Medulla oblongata (tissue), 1 donor: ENCODE data around the gene MFAP3.
"Not testable (repeated sequence)": the region's sequence is repeated elsewhere in the genome, so short reads cannot be mapped to it uniquely, and the experiment has no call there.

ENCODE experiments used
- DNase-seq: peaks from one replicate; pipeline ENCODE4 v3.0.0-alpha.2; 2015; ENCODE audit errors: extremely low spot score

The MFAP3 gene

DNA sequence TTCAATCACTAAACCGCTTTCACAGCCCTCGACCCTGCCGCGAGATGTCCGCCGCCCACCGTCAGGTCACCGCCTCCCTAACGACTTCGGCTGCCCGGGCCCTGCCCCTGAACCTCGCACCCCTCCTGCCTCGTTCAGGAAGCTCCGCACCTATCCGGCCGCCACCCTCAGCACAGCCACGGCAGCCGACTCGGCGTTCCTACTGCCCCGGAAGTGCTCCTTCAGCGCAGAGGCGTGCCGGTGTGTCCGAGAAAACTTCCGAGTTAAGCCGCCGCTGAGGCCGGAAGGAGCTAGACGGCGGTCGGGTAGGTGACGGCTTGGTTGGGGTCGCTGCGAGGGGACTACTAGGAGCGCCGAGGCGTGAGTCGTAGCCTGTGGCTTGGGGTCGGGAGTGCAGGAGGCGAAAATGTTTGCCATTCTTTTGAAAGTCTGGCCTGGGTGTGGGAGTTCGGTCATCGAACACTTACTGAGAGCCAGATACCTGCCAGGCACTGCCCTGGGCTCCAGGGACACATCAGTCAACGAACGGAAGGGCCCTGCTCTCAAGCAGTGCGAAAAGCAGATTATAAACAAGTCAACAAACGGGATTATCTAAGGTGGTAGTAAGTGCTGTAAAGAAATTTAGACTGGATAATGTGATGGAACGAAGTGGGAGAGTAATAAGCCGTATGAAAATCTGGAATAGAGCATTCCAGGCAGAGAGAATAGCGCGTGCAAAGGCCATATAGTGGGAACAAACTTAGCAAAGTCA, at the start of gene MFAP3, which contains the start of gene FAM114A2:
Gene MFAP3 (plus strand): TSS at position 261 of the 751 bp plus-strand sequence. CDS start 10,756 bp downstream, outside the sequence.
Gene FAM114A2 (minus strand): TSS at position 204 of the 751 bp plus-strand sequence. CDS start 3,957 bp downstream, outside the sequence.
- peak; percentile 82 for DNase-seq

DNA sequence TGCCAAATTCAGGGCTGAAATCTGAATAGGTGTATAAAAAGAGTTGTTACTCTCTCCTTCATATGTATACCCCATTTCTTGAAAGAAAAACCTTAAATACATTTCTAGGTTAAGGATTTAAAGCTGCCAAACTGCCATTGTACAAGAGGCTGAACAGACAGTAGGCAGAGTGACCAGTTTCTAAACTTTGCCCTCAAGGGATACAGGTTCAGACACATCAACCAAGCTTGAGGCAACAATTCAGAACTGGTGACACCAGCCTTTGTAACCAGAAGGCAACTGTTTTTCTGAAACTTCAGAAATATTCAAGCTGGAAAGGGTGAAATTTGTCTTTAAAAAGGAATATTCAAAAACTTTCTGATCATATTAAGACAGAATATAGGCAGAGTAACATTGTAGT, 47.6 kb upstream of the MFAP3 start:
- DNase-seq: no peak

DNA sequence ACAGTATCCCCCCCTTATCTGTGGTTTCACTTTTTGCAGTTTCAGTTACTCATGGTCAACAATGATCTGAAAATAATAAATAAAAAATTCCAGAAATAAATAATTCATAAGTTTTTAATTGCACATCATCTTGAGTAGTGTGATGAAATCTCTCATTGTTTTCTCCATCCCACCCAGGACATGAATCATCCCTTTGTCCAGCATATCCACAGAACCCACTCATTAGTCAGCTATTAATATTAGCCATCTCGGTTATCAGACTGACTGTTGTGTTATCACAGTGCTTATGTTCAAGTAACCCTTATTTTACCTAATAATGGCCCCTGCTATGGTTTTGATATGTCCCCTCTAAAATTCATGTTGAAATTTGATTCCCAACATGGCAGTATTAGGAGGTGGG, 40.8 kb upstream of the MFAP3 start:
- no peak for DNase-seq

DNA sequence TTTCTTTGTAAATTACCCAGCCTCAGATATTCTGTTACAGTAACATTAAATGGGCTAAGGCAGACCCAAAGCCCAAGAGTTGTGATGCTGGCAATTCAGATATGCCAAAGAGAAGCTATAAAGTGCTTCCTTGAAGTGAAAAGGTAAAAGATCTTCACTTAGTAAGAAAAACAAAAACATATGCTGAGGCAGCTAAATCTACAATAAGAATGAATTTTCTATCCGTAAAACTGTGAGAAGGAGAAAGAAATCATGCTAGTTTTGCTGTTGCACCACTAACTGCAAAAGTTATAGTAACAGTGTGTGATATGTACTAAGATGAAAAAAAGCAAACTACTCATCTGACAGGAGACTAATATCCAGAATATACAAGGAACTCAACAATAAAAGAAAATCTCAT, 40.0 kb upstream of the MFAP3 start:
- no peak for DNase-seq

DNA sequence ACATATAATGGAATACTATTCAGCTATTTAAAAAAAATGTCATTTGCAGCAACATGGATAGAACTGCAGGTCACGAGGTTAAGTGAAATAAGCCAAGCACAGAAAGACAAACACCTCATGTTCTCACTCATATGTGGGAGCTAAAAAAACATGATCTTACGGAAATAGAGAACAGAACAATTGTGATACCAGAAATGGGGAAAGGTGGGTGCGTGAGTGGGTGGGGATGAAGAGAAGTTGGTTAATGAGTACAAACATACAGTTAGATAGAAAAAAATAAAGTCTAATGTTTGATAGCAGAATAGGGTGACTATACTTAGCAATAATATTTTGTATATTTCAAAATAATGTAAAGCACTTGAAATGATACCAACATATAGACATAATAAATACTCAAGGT, 38.8 kb upstream of the MFAP3 start:
- DNase-seq: no peak

DNA sequence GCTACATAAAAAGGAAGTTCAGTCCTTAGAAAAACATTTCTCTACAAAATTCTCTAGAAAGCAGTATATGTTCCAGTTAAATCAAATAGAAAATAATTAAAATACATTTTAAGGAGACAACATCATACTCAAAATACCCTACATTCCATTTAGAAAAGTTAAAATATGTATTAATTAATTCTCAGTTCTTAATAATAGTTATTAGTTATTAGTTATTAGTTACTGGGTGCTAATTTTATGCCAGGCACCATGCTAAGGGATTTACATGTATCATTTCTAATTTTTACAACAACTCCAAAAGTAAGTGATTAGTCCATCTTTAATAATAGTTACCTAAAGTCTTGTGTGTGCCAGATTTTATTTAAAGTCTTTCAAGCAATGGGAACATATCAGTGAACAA, 38.1 kb upstream of the MFAP3 start:
- DNase-seq: no peak

DNA sequence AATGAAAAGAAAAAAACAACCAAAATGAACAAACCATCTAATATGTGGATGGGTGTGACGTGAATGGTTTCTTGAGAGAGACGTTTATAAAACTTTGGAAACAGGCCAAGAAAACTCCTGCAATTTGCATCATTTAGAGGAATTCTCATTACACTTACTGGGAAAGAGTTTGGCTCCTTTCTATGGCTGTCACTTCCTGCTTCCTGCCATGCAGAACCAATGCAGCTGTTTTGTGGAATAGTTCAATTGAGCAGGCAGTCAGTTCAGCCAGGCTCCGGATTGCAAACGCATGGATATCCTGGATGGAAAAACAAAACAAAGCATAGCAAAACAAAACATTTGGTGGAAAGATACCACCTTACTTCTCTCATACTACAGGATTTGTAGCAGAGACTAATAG, 36.7 kb upstream of the MFAP3 start:
- DNase-seq: no peak

DNA sequence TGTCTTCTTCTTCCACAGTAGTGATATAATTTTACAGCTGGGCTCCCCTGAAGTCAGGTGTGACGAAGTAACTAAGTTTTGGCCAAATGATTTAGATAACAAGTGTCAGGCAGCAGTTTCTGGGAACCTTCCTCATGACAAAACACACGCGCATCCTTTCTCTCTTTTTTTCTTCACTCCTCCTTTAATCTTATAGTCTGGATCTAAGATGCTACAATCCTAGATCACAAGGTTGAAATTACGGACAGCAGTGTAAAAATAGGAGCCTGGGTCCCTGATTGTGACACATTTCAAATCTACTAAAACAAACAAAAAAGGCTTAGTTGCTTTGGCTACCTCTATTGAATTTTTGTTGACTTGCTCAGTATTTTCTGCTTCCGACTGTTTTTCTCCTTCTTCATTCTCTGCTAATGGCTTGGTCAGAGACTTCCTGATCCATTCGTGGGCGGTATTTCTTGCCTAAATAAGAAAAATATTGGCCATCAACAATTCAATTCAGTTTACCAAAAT, 36.2 kb upstream of the MFAP3 start:
- no peak for DNase-seq

DNA sequence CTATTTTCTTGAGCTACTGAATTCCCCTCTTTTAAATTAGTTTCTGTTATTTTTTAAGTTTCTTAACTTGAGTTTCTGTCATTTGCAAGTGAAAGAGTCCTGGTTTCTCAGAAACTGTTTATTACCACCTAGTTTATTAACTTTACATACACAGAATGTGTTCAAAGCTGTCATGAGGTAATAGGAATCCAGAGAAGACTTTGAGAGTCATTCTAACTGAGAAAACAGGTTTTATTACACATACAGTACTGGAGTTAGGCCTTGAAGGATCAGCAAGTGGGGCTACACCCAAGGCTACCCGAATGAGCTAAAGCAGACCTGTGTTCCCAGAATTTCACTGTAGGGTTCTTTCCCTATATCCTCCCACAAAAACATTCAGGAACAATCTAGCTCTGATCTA, 33.1 kb upstream of the MFAP3 start:
- DNase-seq: no peak

DNA sequence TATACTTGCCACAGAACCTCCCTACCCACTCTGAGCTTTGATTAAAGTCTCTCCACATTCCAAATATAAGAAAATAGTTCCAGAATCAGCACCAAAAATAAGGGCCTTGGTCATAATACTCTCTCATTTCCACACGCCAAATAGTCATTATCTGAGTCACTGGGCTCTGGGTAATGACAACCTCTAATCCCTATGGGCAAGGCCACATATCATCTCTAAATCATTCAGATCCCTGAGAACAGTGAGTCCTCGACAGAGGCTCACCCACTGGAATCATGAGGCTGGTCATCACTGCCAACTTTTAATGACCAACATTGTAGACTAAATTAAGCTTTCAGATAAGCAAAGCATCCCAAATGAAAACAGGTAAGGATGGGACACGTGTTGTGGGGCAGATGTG, 28.1 kb upstream of the MFAP3 start:
- DNase-seq: no peak

DNA sequence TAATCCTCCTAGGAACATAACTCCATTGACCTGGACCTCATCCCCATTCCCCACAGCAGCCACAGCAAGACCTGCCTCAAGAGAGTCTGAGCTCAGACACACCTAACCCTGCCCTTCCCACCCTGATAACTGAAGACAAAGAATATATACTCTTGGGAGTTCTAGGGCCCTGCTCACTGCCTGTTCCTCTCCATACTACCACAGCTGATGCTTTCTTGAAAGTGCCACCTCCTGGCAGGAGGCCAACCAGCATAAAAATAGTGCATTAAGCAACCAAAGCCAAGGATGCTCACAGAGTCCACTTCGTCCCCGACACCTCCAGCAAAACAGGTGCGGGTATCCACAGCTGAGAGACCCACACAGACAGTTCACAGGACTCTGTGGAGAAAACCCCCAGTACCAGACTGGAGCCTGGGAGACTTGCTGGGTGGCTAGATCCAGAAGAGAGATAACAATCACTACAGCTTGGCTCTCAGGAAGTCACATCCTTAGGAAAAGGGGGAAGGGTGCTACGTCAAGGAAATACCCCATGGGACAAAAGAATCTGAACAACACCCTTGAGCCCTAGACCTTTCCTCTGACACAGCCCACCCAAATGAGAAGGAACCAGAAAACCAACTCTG, 23.6 kb upstream of the MFAP3 start:
- no peak for DNase-seq

DNA sequence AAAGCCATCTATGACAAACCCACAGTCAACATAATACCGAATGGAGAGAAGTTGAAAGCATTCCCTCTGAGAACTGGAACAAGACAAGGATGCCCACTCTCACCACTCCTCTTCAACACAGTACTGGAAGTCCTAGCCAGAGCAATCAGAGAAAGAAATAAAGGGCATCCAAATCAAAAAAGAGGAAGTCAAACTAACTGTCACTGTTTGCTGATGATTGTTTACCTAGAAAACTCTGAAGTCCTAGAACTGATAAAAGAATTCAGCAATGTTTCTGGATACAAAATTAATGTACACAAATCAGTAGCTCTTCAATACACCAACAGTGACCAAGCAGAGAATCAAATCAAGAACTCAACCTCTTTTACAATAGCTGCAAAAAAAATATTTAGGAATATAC, 19.8 kb upstream of the MFAP3 start:
- not testable (repeated sequence) for DNase-seq

DNA sequence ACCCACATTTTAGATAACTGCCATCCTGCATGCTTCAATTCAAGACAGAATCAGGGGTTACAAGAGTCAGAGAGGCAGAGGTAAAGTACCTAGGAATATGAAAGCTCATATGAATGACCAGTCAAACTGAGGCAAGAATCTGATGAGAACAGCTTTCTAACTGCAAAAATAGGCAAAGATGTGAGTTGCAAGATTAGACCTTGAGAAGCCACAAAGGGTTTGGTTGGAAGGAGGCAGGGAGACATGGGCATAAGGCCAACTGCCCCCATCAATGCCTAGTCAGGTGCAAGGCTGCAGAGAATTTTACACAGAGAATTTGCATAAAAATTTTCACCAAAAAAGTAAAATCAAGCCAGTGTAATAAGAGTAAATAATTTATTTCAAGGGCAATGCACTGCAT, 12.8 kb upstream of the MFAP3 start:
- DNase-seq: no peak

DNA sequence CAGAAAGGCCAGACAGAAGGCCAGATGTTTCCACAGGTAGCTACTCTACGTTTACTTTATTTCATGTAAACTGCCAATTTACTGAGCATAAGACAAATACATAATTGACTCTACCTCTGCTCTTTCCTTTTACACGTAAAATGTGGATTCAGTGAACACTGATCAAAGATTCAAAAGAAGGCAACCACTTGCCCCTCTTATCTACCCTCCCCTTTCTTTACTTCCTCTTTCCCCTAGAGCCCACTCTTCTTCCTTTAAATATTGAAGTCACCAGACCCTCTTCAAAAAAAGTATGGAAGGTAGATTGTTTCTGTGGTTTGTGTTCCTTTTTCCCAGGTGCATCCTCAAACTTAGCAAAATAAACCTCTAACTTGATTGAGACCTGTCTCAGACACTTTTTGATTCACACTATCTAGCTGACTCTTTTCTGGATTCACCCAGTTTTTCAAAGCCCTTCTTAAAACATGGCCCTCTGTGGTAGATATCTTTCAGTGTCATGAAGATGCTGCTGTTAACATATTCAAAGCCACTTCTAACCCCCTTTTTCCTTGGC, 6.8 kb upstream of the MFAP3 start:
- no peak for DNase-seq

DNA sequence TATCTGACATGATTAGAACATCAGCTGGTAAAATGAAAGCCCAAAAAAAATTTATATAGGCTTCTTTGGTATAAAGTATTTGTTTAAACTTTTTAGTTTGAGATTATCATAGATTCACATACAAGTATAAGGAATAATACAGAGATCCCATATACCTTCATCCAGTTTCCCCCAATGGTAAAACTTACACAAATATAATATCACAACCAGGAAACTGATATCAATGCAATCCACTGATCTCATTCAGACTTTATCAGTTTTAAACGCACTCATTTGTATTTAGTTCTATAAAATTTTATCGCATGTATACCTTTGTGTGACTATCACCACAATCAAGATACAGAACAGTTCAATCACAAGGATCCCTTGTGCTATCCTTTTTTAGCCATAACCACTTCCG, 3.8 kb upstream of the MFAP3 start:
- DNase-seq: no peak

DNA sequence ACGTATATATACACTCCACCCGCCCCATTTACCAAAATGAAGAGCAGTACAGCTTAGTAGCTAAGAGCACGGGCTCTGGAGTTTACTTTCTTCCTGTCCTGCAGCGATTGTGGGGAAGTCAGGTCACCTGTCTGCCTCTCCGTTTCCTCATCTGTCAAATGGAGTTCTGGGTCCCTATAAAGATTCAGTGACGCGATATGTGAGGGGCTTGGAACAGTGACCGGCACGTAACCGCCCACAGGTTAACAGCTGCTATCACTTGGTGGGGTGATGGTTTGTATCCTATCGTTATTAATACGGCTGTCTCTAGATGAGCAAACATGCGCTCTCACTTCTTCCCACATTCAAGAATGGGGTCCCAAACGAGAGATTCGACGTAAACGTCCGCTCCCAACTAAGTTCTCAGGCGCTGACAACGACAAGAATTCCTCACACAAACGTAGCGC, 483 bp upstream of the MFAP3 start:
- peak; percentile 30 for DNase-seq

DNA sequence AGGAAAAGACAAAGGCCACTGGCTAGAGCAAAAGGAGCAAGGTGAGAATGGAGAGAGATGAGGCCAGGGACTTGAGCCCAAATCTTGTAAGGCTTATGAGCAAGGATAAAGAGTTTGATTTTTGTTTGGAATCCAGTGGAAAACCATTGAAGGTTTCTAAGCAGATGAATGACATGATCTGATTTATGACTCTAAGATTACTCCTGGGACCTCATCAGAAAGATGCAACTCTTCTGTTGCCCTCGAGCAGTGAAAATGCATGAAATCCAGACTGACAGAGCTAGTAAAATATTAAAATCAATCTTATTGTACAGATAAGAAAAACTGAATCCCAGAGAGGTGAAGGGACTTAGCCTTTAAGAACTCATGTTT, 677 bp downstream of the MFAP3 start:
- no peak for DNase-seq

DNA sequence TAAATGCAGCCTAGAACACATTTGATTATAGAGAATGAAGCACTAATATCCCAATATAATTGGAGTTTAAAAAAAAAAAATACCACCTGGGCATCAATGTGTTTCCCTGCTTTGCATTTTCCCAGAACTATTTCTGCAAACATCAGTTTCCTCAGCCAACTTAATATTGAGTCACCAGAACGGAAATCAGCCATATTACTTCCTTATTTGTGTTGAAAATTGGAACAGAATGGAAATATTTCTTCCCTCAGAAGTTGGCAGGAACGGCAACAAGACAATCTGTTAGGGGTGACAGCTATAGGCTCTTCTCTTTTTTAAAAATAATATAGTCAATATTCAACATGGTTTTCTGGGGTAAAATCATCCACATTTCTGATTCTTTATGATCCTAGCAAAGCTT, 4.0 kb downstream of the MFAP3 start:
- DNase-seq: no peak

DNA sequence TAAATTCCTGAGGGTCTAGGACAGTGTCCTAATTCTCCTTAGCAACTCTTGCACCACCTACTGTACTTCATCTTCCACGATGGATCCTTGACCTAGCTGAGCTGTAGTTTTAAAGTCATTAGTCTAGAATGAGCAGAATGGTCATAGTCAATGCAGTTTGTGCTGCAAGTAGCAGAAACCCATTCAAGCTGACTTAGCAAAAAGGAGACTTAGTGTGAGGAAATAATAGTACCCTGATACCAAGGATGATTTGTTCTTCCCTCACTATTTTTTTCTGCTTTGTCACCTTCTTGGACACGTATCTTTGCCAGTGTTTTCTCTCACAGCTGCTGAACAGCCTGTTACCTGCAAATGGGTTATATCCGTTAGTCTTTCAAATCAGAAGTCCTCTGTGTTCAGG, 5.3 kb downstream of the MFAP3 start:
- no peak for DNase-seq

DNA sequence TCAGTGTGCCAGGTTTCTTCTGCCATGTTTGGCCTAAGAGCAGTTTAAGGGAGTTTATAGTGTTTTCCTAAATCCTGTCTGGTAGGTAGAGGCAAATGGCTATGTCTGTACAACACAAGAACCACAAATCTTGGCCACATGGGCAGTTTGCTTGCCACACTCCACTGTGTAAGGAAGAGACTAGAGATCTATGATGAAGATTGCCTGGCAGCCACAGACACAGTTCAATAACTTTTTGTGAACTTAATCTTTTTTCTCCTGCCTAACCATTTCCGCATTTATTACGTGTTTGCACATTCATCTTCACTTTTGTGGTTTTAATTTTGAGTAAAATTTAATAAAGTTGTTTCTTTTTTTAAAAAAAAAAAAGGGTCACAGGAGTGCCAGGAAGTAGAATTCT, 5.8 kb downstream of the MFAP3 start:
- DNase-seq: no peak

DNA sequence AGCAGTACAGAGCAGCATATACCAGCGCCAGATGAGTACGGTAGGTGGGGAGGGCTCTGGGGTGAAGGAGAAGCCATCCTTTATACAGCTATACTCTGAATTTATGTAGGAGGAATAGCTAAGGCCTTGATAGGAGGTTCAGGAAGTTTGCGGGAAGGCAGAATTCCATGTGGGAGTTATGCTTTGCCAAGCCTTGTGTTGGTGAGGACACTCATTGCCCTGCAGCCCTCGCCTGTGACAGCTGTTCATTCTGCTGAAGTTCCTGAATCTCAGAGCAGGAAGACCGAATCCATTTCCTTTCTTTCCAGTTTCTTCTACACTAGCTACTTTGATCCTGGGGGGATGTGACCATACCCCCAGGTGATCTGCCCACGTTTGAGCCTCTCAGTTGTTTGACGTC, 7.7 kb downstream of the MFAP3 start:
- no peak for DNase-seq

DNA sequence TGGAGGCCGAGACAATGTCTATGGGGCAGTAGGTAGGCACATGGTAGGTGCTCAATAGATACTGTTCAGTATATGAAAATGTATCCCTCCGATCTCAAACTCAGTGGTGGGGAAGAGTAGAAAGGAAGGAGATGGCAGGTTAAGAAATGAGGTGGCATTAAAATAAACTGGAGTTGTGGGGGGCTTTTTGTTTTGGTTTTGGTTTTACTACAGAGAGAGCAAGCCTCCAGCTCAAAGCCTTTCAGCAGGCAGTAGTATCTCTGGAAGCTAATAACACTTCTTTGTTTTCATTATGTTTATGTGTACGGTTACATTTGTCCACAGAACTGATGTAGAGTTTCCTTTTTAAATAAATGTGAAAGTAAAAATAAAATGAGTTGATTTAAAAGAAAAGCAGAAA, 8.6 kb downstream of the MFAP3 start:
- DNase-seq: no peak

DNA sequence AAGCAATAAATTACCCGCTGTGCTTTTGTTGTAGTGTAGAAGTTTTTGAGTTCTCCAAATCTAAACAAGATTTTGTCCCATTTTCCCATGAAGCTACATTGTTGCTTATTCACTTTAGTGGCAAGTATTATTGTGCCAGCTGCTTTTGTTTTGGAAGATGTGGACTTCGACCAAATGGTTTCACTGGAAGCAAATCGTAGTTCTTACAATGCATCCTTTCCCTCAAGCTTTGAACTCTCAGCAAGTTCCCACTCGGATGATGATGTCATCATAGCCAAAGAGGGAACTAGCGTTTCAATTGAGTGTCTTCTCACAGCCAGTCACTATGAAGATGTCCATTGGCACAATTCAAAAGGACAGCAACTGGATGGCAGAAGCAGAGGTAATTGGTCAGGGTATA, 10.9 kb downstream of the MFAP3 start:
- DNase-seq: peak; percentile 46
